Muscle of arm (tissue), 12 donors: ENCODE results near the gene GSTT4. TPM values are rescaled to one million over a fixed set of nuclear protein-coding genes. Genes with fewer than 3 reads are reported as not detected.
"Not testable (repeated sequence)": the region's sequence is repeated elsewhere in the genome, so short reads cannot be mapped to it uniquely, and the experiment has no call there.

Experiments used
- DNase-seq: peaks from one replicate; pipeline ENCODE4 v3.0.0-alpha.2; 2013
- polyA plus RNA-seq, 12 donors: library from polyadenylated mRNA; unstranded; fragments of 120-200 nt; gene quantifications; one replicate each; pipeline ENCODE4 v1.2.1, GENCODE V29; 2013; ENCODE audit not compliant: insufficient read length in 12 of 12

GSTT4 gene
- polyA plus RNA-seq, 12 donors, result not detected

GRCh38 chr22:24025475-24025874 lies 20.2 kb upstream of the GSTT4 start:
- no peak for DNase-seq

DNA sequence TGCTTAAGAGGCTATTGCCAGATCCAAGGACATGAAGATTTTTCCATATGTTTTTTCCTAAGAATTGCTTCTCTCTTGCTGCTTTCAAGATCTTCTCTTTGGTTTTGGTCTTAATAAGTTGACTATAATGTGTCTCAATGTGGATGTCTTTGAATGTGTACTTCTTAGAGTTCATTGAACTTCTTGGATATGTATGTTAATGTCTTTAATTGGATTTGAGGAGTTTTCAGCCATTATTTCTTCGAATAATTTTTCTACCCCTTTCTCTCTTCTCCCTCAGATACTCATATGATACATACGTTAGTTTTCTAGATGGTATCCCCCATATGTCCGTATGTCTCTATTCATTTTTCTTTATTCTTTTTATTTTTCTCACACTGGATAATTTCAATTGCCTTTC lies 19.1 kb upstream of the GSTT4 start:
- DNase-seq, result no peak

DNA sequence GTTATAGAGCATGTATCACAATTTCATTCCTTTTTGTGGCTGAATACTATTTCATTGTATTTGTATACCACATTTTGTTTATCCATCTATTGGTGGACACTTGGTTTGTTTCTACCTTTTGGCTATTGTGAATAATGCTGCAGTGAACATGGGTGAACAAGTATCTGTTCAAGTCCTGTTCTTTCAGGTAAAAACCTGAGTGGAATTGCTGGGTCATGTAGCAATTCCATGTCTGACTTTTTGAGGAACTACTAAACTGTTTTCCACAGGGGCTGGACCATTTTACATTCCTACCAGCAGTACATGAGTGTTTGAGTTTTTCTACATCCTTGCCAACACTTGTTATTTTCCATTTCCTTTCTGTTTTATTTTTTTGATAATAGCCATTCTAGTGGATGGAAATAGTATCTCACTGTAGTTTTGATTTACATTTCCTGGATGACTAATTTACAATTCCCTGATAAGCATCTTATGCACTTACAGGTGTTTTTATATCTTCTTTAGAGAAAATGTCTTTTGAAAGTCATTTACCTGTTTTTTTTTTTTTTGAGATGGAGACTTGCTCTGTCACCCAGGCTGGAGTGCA lies 18.0 kb upstream of the GSTT4 start:
- DNase-seq, result no peak

- no peak for DNase-seq
Observed at GRCh38 chr22:24021304-24021703, 16.1 kb upstream of the GSTT4 start.

- DNase-seq, result no peak
Observed at GRCh38 chr22:24016156-24016555, 10.9 kb upstream of the GSTT4 start.

DNA sequence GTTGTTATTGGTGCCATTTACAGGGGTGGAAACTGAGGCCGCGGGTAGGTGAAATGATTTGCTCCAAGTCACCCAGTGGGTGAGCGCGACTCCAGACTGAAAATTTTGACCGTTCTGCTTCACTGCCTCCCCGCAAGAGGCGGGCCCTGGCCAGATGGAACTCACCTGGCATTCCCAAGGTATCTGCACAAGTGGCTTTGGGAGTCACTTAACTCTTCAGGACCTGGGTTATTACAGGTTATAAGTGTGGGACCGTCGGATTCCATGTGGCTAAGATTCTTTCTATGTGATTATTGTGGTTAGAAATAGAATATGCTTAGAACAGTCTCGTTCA lies 6.4 kb upstream of the GSTT4 start:
- no peak for DNase-seq

DNA sequence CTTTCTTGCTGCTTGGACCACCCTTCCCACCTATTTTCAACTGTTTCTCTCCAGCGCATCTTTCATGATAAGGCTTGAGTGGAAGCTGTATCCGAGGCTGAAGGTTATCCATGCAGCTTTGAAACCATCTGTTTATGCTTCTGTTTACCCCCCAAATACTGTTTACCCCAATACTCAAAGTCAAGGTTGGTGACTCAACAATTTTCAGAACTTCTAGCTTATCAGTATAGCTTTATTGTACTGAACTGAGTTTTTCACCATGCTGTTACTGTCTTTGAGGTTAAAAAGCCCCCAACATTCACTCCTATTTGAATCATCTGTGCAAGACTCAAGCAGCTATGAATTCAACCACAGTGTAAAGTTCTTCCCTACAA lies 4.8 kb upstream of the GSTT4 start:
- no peak for DNase-seq

- no peak for DNase-seq
Observed at GRCh38 chr22:24009227-24010017, 4.2 kb upstream of the GSTT4 start.

- no peak for DNase-seq
Observed at GRCh38 chr22:24008381-24009226, 3.4 kb upstream of the GSTT4 start.

DNA sequence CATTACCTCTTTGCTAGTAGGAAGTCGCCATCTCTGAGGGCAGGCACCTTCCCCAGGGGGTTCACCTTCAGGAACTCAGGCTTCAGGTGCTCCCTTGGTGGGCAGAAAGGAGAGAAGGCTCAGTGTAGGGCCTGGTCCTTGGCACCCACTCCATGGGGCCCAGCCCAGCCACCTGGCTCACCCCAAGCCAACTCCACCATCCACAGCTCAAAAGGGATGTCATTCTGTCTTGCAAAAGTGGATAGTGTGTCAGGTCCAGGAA lies 2.7 kb upstream of the GSTT4 start:
- no peak for DNase-seq

- no peak for DNase-seq
Observed at GRCh38 chr22:24007253-24008021, 2.2 kb upstream of the GSTT4 start.

DNA sequence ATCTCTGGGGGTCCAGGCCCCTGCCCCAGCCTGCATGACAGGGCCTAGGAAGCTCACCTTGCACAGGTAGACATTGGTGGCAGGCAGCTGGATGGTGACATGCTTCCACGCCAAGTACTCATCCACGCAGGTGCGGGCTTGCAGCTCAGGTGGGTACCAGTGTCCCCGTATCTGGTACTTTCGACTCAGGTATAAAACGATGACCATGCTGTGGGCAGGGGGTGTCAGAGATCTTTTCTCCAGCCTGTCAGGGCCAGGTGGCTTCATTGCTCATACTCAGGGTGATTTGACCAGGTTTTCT lies 1.6 kb upstream of the GSTT4 start:
- DNase-seq, result no peak

DNA sequence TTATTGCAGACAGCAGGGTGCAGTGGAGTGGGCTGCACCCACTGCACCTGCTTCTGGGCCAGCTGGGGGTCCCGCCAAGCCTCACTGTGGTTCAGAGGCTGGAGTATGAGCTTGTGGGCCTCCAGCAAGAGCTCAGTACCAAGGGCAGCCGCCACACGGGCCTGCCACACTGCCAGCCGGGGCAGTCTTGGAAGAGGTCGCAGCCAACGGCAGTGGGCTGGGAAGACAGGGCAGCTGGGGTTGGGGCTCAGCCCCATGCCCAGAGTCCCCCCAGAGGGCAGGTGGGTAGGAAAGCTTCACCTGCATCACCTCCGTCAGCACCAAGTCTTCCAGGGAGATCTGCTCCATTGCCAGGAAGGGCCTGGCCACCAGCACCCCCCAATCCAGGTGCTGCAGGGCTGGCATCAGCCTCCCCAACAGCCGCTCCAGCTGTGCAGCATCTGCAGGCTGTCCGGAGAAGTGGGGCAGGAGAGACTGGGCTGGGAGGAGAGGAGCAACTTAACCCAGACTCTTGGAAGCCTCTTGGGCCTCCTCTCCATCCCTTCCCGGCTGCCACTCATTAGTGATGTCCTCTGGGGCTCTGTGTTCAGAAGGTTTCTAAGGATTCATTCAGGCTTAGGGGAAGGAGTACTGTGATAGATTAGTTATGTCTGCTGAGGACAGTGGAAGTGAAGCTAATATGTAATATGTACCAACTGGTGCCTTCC lies 1.1 kb upstream of the GSTT4 start:
- no peak for DNase-seq

GRCh38 chr22:24003887-24004286 lies 1.4 kb downstream of the GSTT4 start:
- no peak for DNase-seq

GRCh38 chr22:24002851-24003250 lies 2.4 kb downstream of the GSTT4 start:
- no peak for DNase-seq

DNA sequence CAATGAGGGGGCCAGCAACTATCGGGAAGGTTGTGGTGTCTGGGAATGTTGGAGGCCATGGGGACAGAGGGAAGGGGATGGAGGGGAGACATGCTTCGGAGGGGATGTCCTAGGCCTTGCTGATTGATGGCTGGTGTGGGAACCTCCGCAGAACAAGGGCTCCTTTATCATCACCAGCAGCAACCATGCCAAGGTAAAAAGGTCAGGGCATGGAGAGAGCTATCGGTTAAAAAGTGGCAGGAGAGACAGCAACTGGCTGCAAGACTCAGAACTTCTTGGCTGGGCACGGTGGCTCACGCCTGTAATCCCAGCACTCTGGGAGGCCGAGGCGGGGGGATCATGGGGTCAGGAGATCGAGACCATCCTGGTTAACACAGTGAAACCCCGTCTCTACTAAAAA lies 3.0 kb downstream of the GSTT4 start:
- no peak for DNase-seq

GRCh38 chr22:24001314-24001713 lies 3.9 kb downstream of the GSTT4 start:
- no peak for DNase-seq

- not testable (repeated sequence) for DNase-seq
Observed at GRCh38 chr22:23999779-24000178, 5.5 kb downstream of the GSTT4 start.

DNA sequence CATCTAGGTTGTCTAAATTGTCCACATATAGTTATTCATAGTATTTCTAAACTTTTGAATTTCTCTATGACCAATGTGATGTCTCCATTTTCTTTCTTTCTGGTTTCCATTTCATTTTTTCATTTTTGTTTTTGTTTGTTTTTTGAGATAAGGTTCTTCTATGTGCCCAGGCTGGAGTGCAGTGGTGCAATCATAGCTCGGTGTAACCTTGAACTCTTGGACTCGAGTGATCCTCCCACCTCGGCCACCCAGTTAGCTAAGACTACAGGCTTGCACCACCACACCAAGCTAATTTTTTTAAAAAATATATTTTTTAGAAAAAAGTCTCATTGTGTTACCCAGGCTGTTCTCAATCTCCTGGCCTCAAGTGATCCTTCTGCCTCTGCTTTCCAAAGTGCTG lies 8.2 kb downstream of the GSTT4 start:
- DNase-seq, result no peak

DNA sequence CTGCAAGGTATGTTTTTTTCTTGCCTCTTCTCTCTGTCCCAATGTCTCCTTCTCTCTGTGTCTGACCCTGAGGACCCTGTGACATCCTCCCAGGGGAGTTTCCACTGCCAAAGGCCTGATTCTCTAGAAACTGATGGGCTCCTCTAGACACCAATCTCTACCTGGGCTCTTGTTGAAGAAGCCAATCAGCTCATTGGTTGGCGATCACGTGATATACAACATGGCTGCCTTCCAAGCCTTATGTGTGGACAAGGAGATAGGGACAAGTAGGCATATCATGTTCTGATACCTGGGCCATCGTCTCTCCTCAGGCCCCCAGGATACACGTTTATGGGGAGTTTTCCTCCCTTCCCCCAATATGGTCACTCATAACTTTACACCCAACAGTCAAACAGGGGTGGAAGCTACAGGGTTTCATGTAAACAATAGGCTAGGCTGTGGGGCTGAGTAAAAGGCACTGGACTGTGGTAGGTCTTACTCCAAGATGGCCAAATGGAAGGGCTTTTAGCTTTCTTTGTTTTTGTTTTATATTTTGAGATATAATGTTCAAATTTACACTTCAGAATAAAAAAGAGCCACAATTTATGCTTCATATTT lies 11.6 kb downstream of the GSTT4 start:
- not testable (repeated sequence) for DNase-seq

DNA sequence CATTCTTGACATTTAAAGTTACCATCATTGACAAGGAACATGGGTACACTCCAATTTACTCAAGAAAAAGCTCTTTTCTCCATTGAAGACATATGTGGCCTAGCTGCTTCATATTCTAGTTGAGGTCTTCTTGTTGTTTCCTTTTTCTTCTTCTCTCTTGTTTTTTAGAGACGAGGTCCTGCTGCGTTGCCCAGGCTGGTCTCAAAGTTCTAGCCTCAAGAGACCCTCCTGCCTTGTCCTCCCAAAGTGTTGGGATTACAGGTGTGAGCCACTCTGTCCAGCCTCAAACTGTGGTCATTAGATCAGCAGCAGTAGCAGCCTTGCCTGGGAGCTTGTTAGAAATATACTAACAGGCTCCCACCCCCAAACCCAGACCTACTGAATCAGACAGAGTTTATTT lies 12.2 kb downstream of the GSTT4 start:
- not testable (repeated sequence) for DNase-seq
